Measurements from ENCODE around the gene NFKB2.
A peak's percentile ranks its signal among the peaks of the same experiment; 100 is the strongest.

The NFKB2 gene

DNA sequence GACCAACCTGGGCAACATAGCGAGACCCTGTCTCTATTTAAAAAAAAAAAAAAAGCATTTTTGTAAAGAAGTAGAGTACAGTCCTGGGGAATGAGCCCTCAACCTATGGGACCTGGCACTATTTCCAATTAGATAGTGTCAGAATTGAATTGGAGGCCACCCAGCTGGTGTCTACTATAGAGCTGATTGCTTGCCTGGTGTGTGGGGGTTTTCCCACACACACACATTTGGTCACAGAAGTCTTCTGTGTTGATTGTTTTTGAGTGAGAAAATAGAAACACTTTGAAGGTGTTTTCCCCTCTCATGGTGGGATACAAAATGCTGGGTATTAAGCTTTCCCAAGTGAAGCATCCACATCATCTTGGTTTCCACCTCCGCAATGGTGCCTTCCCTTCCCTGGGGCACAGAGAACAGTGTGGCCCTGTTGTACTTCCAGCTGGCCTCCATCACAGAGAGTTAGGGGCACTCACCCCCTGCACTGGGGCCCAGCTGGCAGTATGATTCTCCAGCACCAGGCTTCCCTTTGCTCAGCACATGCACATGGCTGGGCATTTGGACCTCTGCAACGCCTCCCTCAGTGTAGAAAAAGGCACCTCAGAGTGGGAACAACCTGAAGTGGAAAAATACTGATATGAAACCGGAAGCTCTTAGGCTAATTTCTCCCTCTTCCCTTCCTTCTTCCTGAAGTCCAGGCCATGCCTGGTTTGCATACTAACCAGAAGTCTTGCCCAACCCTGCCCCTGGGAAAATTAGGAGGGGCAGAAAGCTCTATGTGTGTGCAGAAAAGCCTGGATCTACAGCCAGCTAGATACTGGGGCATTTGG, 10.7 kb upstream of the NFKB2 start:
- TF ChIP-seq, protein P1, sequence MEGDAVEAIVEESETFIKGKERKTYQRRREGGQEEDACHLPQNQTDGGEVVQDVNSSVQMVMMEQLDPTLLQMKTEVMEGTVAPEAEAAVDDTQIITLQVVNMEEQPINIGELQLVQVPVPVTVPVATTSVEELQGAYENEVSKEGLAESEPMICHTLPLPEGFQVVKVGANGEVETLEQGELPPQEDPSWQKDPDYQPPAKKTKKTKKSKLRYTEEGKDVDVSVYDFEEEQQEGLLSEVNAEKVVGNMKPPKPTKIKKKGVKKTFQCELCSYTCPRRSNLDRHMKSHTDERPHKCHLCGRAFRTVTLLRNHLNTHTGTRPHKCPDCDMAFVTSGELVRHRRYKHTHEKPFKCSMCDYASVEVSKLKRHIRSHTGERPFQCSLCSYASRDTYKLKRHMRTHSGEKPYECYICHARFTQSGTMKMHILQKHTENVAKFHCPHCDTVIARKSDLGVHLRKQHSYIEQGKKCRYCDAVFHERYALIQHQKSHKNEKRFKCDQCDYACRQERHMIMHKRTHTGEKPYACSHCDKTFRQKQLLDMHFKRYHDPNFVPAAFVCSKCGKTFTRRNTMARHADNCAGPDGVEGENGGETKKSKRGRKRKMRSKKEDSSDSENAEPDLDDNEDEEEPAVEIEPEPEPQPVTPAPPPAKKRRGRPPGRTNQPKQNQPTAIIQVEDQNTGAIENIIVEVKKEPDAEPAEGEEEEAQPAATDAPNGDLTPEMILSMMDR (IDR thresholded peaks at IDR 0.05) = no peak

DNA sequence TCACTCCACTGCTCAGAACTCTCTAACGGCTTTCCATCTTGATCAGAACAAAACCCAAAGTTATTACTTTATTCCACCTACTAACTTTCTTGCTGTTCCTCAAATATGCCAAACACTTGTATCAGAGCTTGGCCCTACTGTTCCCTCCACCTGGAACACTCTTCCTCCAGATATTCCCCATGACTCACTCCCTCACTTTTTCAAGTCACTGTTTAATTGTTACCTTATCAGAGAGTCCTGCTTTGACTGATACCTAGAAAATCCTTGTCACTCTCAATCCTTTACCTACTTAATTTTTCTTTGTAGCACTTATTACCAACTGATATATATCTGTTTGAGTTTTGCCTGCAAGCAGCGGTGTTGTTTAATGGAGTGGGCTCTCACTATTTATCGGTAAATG, 5.6 kb upstream of the NFKB2 start:
- TF ChIP-seq, protein P1 (IDR thresholded peaks at IDR 0.05) = no peak

DNA sequence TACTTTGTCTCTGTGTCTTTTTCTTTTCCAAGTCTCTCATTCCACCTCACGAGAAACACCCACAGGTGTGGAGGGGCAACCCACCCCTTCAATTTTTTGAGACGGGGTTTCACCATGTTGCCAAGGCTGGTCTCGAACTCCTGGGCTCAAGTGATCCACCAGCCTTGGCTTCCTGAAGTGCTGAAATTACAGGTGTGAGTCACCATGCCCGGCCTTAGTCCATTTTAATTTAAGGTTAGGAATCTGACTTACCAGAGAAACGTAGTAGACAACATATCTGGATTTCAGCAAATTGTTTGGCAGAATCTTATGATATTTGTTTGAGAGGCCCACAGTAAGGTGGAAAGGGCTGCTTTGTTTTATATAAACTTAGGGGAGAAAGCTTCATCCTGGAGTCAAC, 3.2 kb upstream of the NFKB2 start:
- TF ChIP-seq, protein P1 (IDR thresholded peaks at IDR 0.05) = no peak

DNA sequence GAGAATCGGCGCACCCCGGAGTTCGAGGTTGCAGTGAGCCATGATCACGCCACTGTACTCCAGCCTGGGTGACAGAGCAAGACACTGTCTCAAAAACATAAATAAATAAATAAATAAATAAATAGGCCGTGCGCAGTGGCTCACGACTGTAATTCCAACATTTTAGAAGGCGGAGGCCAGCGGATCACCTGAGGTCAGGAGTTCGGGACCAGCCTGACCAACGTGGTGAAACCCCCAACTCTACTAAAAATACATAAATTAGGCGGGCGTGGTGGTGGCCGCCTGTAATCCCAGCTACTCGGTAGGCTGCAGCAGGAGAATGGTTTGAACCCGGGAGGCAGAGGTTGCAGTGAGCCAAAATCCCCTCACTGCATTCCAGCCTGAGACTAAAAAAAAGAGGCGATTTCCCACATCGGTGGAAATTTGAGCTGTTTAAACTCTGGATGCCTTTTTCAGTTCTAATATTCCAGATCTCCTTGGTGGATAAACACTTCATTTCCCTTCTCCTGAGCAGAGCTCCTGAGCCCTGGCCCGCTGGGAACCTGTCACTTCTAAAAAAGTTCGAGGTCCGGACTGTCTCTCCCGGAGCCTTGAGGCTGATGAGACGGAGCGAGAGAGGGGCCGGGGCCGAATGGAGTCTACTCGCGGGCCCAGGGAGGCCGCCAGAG, 2.0 kb upstream of the NFKB2 start:
- TF ChIP-seq, protein P1 (IDR thresholded peaks at IDR 0.05) = peak; percentile 92

DNA sequence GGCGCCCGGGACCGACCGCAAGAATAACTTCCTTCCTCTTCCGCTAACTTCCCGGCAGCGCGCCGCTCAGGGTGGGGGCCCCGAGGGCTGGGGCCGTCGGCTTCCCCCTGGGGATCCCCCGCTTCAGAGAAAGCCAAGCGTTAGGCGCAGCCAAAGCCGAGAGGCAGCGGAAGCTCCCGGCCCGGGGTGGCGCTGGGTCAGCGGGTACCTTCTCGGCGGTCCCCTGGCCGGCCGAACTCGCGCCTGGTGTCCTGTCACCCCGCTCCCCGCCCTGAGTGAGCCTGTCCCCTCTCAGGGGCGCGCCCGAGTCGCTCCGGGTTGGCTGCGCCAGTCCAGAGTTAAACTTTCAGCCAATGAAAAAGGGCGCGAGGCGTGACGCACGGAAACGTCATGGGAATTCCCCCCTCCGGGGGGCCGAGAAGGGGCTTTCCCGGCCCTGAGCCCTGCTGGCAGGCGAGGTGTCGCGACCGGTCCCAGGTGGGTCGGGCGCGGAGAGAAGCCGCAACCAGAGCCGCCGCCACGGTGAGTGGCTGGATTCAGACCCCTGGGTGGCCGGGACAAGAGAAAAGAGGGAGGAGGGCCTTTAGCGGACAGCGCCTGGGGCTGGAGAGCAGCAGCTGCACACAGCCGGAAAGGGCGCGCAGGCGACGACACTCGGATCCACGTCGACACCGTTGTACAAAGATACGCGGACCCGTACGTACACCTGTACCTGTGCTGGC, 1.3 kb upstream of the NFKB2 start:
- TF ChIP-seq, protein P1 (IDR thresholded peaks at IDR 0.05) = 0 out of 2 replicates have a peak, but pooled peaks have one; percentile 33

DNA sequence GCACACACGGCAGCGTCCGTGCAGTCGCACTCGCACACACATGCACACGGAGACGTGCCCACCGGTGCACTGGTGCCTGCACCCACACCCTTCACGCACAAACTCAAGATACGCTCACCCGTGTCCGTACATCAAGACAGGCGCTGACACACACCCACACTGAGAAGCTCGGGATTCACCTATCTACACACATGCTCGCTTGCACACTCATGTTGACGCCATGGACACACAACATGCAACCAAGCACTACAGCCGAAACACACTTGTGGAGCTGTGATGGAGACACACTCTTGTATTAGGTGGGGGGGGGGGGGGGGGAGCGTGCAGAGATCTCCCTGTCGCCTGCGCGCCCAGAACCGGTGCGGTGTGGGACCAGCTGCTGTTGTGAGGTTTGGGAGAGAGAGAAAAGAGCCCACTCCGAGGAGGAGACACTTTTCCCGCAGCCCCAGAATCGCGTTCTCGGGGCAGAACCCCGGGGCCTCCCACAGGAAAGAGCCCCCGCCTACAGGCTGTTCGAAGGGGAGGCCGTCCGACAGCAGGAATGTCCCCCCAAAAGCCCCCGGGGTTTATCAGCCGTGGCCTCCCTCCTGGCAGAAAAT, 605 bp upstream of the NFKB2 start:
- TF ChIP-seq, protein P1 (IDR thresholded peaks at IDR 0.05) = no peak

DNA sequence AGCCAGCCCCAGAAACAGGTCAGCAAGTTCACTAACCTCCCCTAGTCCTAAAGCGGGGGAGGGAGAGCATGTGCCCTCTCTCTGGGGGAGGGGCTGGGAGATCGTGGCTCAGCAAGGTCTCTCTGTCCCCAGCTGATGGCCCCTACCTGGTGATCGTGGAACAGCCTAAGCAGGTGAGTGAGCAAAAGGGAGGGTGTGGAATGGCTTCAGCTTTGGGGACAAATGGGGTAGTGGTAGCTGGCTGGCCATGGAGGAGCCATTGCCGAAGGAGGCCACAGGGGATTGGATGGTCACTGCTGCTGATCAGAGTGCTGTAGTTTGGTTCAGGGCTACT, 779 bp downstream of the NFKB2 start:
- TF ChIP-seq, protein P1 (IDR thresholded peaks at IDR 0.05) = no peak
